Measurements from ENCODE around the gene ABCA1. TPM values are rescaled to one million over a fixed set of nuclear protein-coding genes. Genes with fewer than 3 reads are reported as not detected.
A peak's percentile ranks its signal among the peaks of the same experiment; 100 is the strongest.

Gene ABCA1
- total RNA-seq, 1 donor from 2014 or later, result 20.8 TPM

- no peak for DNase-seq (ENCODE audit: extremely low spot score, unreplicated experiment)
- peak overlapping the region; percentile 2 for H3K27ac Mint-ChIP-seq
- no peak overlapping the region for H3K4me3 Mint-ChIP-seq
- no peaks in the 10 kb centered on the region for H3K9me3 Mint-ChIP-seq
- peaks cover 18% of the 10 kb centered on the region for H3K4me1 Mint-ChIP-seq (ENCODE audit: unreplicated experiment)
- no peak for TF ChIP-seq CTCF (conservative IDR thresholded peaks at IDR 0.05)
- no peaks in the 10 kb centered on the region for H3K27me3 Mint-ChIP-seq
- H3K36me3 Mint-ChIP-seq, result peaks cover 35% of the 10 kb centered on the region
These were observed 91.7 kb downstream of the ABCA1 start for GRCh38 chr9:104836235-104836634.

- Mint-ChIP-seq H3K4me3 (no peak overlapping the region), H3K27me3 (no peaks in the 10 kb centered on the region)
- no peak for TF ChIP-seq CTCF (conservative IDR thresholded peaks at IDR 0.05)
These were observed 92.8 kb downstream of the ABCA1 start for GRCh38 chr9:104835161-104835560.

GRCh38 chr9:104833696-104834095, 94.3 kb downstream of the ABCA1 start:
- Mint-ChIP-seq H3K27me3 (no peaks in the 10 kb centered on the region), H3K36me3 (peaks cover 35% of the 10 kb centered on the region), H3K4me3 (no peak overlapping the region), H3K4me1 (ENCODE audit: unreplicated experiment) (peaks cover 18% of the 10 kb centered on the region), H3K27ac (no peak overlapping the region), H3K9me3 (no peaks in the 10 kb centered on the region)
- DNase-seq (ENCODE audit: extremely low spot score, unreplicated experiment), result no peak
- TF ChIP-seq CTCF (conservative IDR thresholded peaks at IDR 0.05), result no peak

More at GRCh38 chr9:104835161-104835560, 92.8 kb downstream of the ABCA1 start:
- Mint-ChIP-seq H3K27ac (no peak overlapping the region), H3K36me3 (peaks cover 36% of the 10 kb centered on the region), H3K9me3 (no peaks in the 10 kb centered on the region), H3K4me1 (ENCODE audit: unreplicated experiment) (peaks cover 18% of the 10 kb centered on the region)
- DNase-seq (ENCODE audit: extremely low spot score, unreplicated experiment), result no peak

- DNase-seq (ENCODE audit: extremely low spot score, unreplicated experiment), result no peak
- no peak overlapping the region for H3K4me3 Mint-ChIP-seq
- H3K4me1 Mint-ChIP-seq (ENCODE audit: unreplicated experiment), result peaks cover 15% of the 10 kb centered on the region
- peaks cover 31% of the 10 kb centered on the region for H3K36me3 Mint-ChIP-seq
- H3K27me3 Mint-ChIP-seq, result no peaks in the 10 kb centered on the region
- H3K27ac Mint-ChIP-seq, result no peak overlapping the region
- no peak for TF ChIP-seq CTCF (conservative IDR thresholded peaks at IDR 0.05)
- no peaks in the 10 kb centered on the region for H3K9me3 Mint-ChIP-seq
These were observed 96.3 kb downstream of the ABCA1 start for GRCh38 chr9:104831681-104832080.

- H3K9me3 Mint-ChIP-seq, result no peaks in the 10 kb centered on the region
- H3K27me3 Mint-ChIP-seq, result no peaks in the 10 kb centered on the region
- H3K27ac Mint-ChIP-seq, result no peak overlapping the region
- no peak for DNase-seq (ENCODE audit: extremely low spot score, unreplicated experiment)
- H3K36me3 Mint-ChIP-seq, result peaks cover 43% of the 10 kb centered on the region
- no peak overlapping the region for H3K4me3 Mint-ChIP-seq
- TF ChIP-seq CTCF (conservative IDR thresholded peaks at IDR 0.05), result no peak
- H3K4me1 Mint-ChIP-seq (ENCODE audit: unreplicated experiment), result no peaks in the 10 kb centered on the region
These were observed 101.0 kb downstream of the ABCA1 start for GRCh38 chr9:104826911-104827310.
